ENCODE data around the gene CDH13. TPM values are rescaled to one million over a fixed set of nuclear protein-coding genes. Genes with fewer than 3 reads are reported as not detected.
A peak's percentile ranks its signal among the peaks of the same experiment; 100 is the strongest.

The CDH13 gene
- total RNA-seq, 1 donor from 2014 or later: 161 TPM

DNA sequence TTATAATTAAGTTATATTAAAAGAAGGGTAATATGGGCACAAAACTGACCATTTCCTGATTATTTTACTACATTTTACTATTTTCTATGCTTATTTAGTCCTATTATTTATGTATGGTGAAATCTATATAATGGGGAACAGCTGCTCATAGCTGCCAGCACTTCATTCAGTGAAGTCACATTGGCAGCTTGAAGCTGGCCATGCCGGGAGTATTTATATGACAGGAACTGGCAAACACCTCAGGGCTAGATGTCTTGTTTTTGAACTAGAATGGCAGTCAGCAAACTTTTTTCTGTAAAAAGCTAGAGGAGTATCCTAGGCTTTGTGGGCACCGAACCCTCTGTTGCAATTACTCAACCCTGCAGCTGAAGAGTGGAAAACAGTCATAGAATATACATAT lies 104.1 kb downstream of the CDH13 start:
- intact Hi-C loops (cut with micrococcal nuclease): no loop called here
- Histone ChIP-seq H3K4me3 (no peak overlapping the region), H3K36me3 (peaks cover 10% of the 10 kb centered on the region), H3K27me3 (ENCODE audit: low read depth) (no peaks in the 10 kb centered on the region), H3K4me1 (peaks cover 53% of the 10 kb centered on the region), H3K9me3 (replicated peaks) (peaks cover 20% of the 10 kb centered on the region), H3K27ac (replicated peaks) (peak overlapping the region; percentile 89)
- TF ChIP-seq CTCF (IDR thresholded peaks at IDR 0.05; ENCODE audit: borderline replicate concordance): no peak
- DNase-seq: no peak

- H3K9me3 ChIP-seq (replicated peaks): peaks cover 20% of the 10 kb centered on the region
- peaks cover 10% of the 10 kb centered on the region for H3K36me3 ChIP-seq
- H3K4me3 ChIP-seq: no peak overlapping the region
- intact Hi-C loops (cut with micrococcal nuclease): no loop called here
- DNase-seq: no peak
- no peak for TF ChIP-seq CTCF (IDR thresholded peaks at IDR 0.05; ENCODE audit: borderline replicate concordance)
- peaks cover 69% of the 10 kb centered on the region for H3K4me1 ChIP-seq
- no peaks in the 10 kb centered on the region for H3K27me3 ChIP-seq (ENCODE audit: low read depth)
- peak overlapping the region; percentile 89 for H3K27ac ChIP-seq (replicated peaks)
These were observed 105.7 kb downstream of the CDH13 start for GRCh38 chr16:82732461-82732860.

DNA sequence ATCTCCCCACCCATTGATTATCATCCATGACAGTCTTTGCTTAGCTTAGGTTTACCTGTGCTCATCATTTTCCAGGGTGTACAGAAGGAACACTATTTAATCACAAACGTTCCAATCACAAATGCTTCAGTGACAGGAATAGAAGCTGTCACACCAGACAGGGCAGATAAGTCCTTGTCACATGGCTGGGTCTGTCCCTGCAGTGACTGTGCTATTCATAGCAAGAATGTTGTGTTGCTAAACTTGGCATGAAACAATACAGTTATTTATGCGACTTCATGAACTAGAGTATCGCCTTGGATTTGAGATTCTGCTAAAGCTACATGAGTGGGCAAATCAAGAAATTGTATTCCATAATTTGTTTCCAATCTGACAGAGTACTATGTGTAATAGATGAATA lies 108.4 kb downstream of the CDH13 start:
- DNase-seq: peak; percentile 27
- no peak for TF ChIP-seq CTCF (IDR thresholded peaks at IDR 0.05; ENCODE audit: borderline replicate concordance)
- intact Hi-C loops (cut with micrococcal nuclease): no loop called here
- Histone ChIP-seq H3K36me3 (no peaks in the 10 kb centered on the region), H3K27me3 (ENCODE audit: low read depth) (no peaks in the 10 kb centered on the region), H3K27ac (replicated peaks) (peak overlapping the region; percentile 89), H3K4me1 (peaks cover 87% of the 10 kb centered on the region), H3K4me3 (peak overlapping the region; percentile 36), H3K9me3 (replicated peaks) (peaks cover under 1% of the 10 kb centered on the region)

GRCh38 chr16:82735673-82736091 lies 108.9 kb downstream of the CDH13 start:
- peak overlapping the region; percentile 89 for H3K27ac ChIP-seq (replicated peaks)
- no peak for TF ChIP-seq CTCF (IDR thresholded peaks at IDR 0.05; ENCODE audit: borderline replicate concordance)
- peaks cover 84% of the 10 kb centered on the region for H3K4me1 ChIP-seq
- no peaks in the 10 kb centered on the region for H3K9me3 ChIP-seq (replicated peaks)
- intact Hi-C loops (cut with micrococcal nuclease): no loop called here
- no peaks in the 10 kb centered on the region for H3K36me3 ChIP-seq
- DNase-seq: no peak
- no peaks in the 10 kb centered on the region for H3K27me3 ChIP-seq (ENCODE audit: low read depth)
- H3K4me3 ChIP-seq: peak overlapping the region; percentile 36

GRCh38 chr16:82736224-82736623 lies 109.5 kb downstream of the CDH13 start:
- Histone ChIP-seq H3K27ac (replicated peaks) (peak overlapping the region; percentile 89), H3K4me1 (peaks cover 79% of the 10 kb centered on the region), H3K9me3 (replicated peaks) (no peaks in the 10 kb centered on the region), H3K27me3 (ENCODE audit: low read depth) (no peaks in the 10 kb centered on the region), H3K36me3 (no peaks in the 10 kb centered on the region), H3K4me3 (peak overlapping the region; percentile 36)
- TF ChIP-seq CTCF (IDR thresholded peaks at IDR 0.05; ENCODE audit: borderline replicate concordance): no peak
- intact Hi-C loops (cut with micrococcal nuclease): no loop called here
- DNase-seq: no peak

DNA sequence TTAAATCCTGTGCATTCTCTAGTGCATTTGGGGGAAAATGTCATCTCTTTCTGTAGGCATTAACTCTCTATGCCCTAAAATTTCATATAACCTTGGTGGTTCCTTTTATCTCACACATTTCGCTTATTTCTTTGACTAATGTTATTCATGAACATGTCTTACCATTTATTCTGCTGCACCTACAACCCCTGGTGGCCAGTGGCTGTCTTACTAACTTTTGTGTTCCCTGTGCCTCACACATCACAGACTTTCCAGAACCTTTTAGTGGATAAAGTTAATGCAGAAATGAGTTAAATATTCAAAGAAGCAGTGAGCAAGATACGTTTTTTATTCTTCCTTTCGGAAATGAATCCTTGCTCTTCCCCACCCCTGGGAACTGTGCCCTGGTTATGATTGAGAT lies 111.9 kb downstream of the CDH13 start:
- intact Hi-C loops (cut with micrococcal nuclease): no loop called here
- H3K36me3 ChIP-seq: no peaks in the 10 kb centered on the region
- peak overlapping the region; percentile 89 for H3K27ac ChIP-seq (replicated peaks)

More for the DNA sequence above, 111.9 kb downstream of the CDH13 start:
- Histone ChIP-seq H3K4me3 (no peak overlapping the region), H3K27me3 (ENCODE audit: low read depth) (no peaks in the 10 kb centered on the region), H3K4me1 (peaks cover 56% of the 10 kb centered on the region), H3K9me3 (replicated peaks) (no peaks in the 10 kb centered on the region)
- DNase-seq: no peak
- peak; percentile 62 for TF ChIP-seq CTCF (IDR thresholded peaks at IDR 0.05; ENCODE audit: borderline replicate concordance)

Data from left ventricle myocardium inferior (tissue), 1 donor.